CD4-positive, alpha-beta T cell treated with Interleukin-4 for 1 hour (primary cell): ENCODE measurements around the gene DDTL.
"Not testable (repeated sequence)": the region's sequence is repeated elsewhere in the genome, so short reads cannot be mapped to it uniquely, and the experiment has no call there.

Source experiments
- DNase-seq, 2 donors: peaks; one replicate each; pipeline ENCODE4 v3.0.0-alpha.2; 2020 to 2022

Gene DDTL

GRCh38 chr22:23966568-23966967 lies at the start of gene DDTL:
DDTL (plus strand) TSS chr22:23966888; CDS start chr22:23966915, 27 bp downstream.
- DNase-seq = not testable (repeated sequence)

- DNase-seq = not testable (repeated sequence)
Observed at GRCh38 chr22:23920267-23920611, 46.4 kb upstream of the DDTL start.

- DNase-seq = not testable (repeated sequence)
Observed at GRCh38 chr22:23921586-23922201, 45.0 kb upstream of the DDTL start.

GRCh38 chr22:23922921-23923320 lies 43.8 kb upstream of the DDTL start:
- DNase-seq = no peak

- no peak for DNase-seq
Observed at GRCh38 chr22:23925020-23925606, 41.6 kb upstream of the DDTL start.

GRCh38 chr22:23926561-23926960 lies 40.1 kb upstream of the DDTL start:
- DNase-seq = no peak

GRCh38 chr22:23938328-23939016 lies 28.2 kb upstream of the DDTL start:
- no peak for DNase-seq

- no peak for DNase-seq
Observed at GRCh38 chr22:23939017-23939357, 27.7 kb upstream of the DDTL start.

- DNase-seq = not testable (repeated sequence)
Observed at GRCh38 chr22:23940166-23940565, 26.5 kb upstream of the DDTL start.

- not testable (repeated sequence) for DNase-seq
Observed at GRCh38 chr22:23947391-23947790, 19.3 kb upstream of the DDTL start.

- DNase-seq = not testable (repeated sequence)
Observed at GRCh38 chr22:23949764-23950163, 16.9 kb upstream of the DDTL start.

- not testable (repeated sequence) for DNase-seq
Observed at GRCh38 chr22:23951383-23951782, 15.3 kb upstream of the DDTL start.

GRCh38 chr22:23952794-23953405 lies 13.8 kb upstream of the DDTL start:
- DNase-seq = not testable (repeated sequence)

- not testable (repeated sequence) for DNase-seq
Observed at GRCh38 chr22:23953485-23953884, 13.2 kb upstream of the DDTL start.

- DNase-seq = not testable (repeated sequence)
Observed at GRCh38 chr22:23954193-23954990, 12.3 kb upstream of the DDTL start.

- not testable (repeated sequence) for DNase-seq
Observed at GRCh38 chr22:23954991-23955305, 11.7 kb upstream of the DDTL start.

- DNase-seq = not testable (repeated sequence)
Observed at GRCh38 chr22:23955886-23956285, 10.8 kb upstream of the DDTL start.

- DNase-seq = peak; percentile 79 to 85
Observed at GRCh38 chr22:23956301-23956900, 10.3 kb upstream of the DDTL start.

- DNase-seq = not testable (repeated sequence)
Observed at GRCh38 chr22:23961084-23961771, 5.5 kb upstream of the DDTL start, which contains the start of gene GSTT2B. GSTT2B (minus strand) TSS chr22:23961195; CDS start chr22:23961131, 64 bp downstream.

GRCh38 chr22:23966094-23966493 lies 594 bp upstream of the DDTL start:
- DNase-seq = not testable (repeated sequence)

GRCh38 chr22:23969071-23969470 lies 2.4 kb downstream of the DDTL start:
- no peak for DNase-seq

GRCh38 chr22:23970201-23970641 lies 3.5 kb downstream of the DDTL start:
- no peak for DNase-seq
